H9 (cell line): ENCODE data around the gene TEX12. TPM values are rescaled to one million over a fixed set of nuclear protein-coding genes. Genes with fewer than 3 reads are reported as not detected.

Source experiments
- DNase-seq: peaks from one replicate; pipeline ENCODE4 v3.0.0-alpha.2; 2017
- H2AFZ ChIP-seq: one replicate; pipeline ENCODE4 v1.6.1; 2013; ENCODE audit warnings: mild to moderate bottlenecking, low read length, control low read depth, moderate library complexity
- H2AK5ac ChIP-seq: 2 replicates; pipeline ENCODE4 v1.6.1; 2013; ENCODE audit warnings: low read length, control low read depth, mixed read lengths; ENCODE audit not compliant: insufficient read length
- H2BK120ac ChIP-seq: one replicate; pipeline ENCODE4 v1.6.1; 2013; ENCODE audit warnings: low read depth, mild to moderate bottlenecking, low read length, control low read depth, inconsistent platforms; ENCODE audit not compliant: poor library complexity, severe bottlenecking
- H2BK12ac ChIP-seq: 2 replicates; pipeline ENCODE4 v1.6.1; 2013; ENCODE audit warnings: low read length, control low read depth, mixed read lengths, low read depth; ENCODE audit not compliant: insufficient read length
- H2BK15ac ChIP-seq: 2 replicates; pipeline ENCODE4 v1.6.1; 2013; ENCODE audit warnings: low read depth, low read length, control low read depth
- H2BK20ac ChIP-seq: one replicate; pipeline ENCODE4 v1.6.1; 2013; ENCODE audit warnings: low read depth, mild to moderate bottlenecking, low read length, control low read depth, inconsistent platforms; ENCODE audit not compliant: poor library complexity, severe bottlenecking
- H2BK5ac ChIP-seq: 2 replicates; pipeline ENCODE4 v1.6.1; 2013; ENCODE audit warnings: low read length, control low read depth, mixed read lengths; ENCODE audit not compliant: insufficient read length
- H3K14ac ChIP-seq: 2 replicates; pipeline ENCODE4 v1.6.1; 2013; ENCODE audit warnings: low read length, control low read depth; ENCODE audit not compliant: insufficient read depth
- H3K18ac ChIP-seq: 2 replicates; pipeline ENCODE4 v1.6.1; 2013; ENCODE audit warnings: low read depth, mild to moderate bottlenecking, mixed read lengths, low read length, control low read depth; ENCODE audit not compliant: insufficient read length
- H3K23ac ChIP-seq: 2 replicates; pipeline ENCODE4 v1.6.1; 2013; ENCODE audit warnings: low read length, control low read depth, mixed read lengths, low read depth; ENCODE audit not compliant: insufficient read length
- H3K23me2 ChIP-seq: 2 replicates; pipeline ENCODE4 v1.6.1; 2013; ENCODE audit warnings: low read depth, mild to moderate bottlenecking, mixed read lengths, low read length, control low read depth; ENCODE audit not compliant: insufficient read length, poor library complexity, severe bottlenecking
- H3K27ac ChIP-seq: 2 replicates; pipeline ENCODE4 v1.5.1; 2013; ENCODE audit warnings: low read length, control low read depth, mixed read lengths, low read depth; ENCODE audit not compliant: insufficient read length
- H3K27me3 ChIP-seq: 2 replicates; pipeline ENCODE4 v1.6.1; 2013; ENCODE audit warnings: low read length, control low read depth, inconsistent platforms; ENCODE audit not compliant: insufficient read depth
- H3K4ac ChIP-seq: 2 replicates; pipeline ENCODE4 v1.6.1; 2013; ENCODE audit warnings: low read depth, mild to moderate bottlenecking, control low read depth, inconsistent platforms, low read length, moderate library complexity
- H3K4me1 ChIP-seq: 2 replicates; pipeline ENCODE4 v1.6.1; 2013; ENCODE audit warnings: low read length, control low read depth, inconsistent platforms; ENCODE audit not compliant: insufficient read depth
- H3K4me2 ChIP-seq: 2 replicates; pipeline ENCODE4 v1.6.1; 2013; ENCODE audit warnings: low read length, control low read depth, mixed read lengths; ENCODE audit not compliant: insufficient read length, insufficient read depth
- H3K56ac ChIP-seq: 2 replicates; pipeline ENCODE4 v1.6.1; 2013; ENCODE audit warnings: low read depth, mild to moderate bottlenecking, mixed read lengths, low read length, control low read depth; ENCODE audit not compliant: insufficient read length
- H3K79me1 ChIP-seq: 2 replicates; pipeline ENCODE4 v1.6.1; 2013; ENCODE audit warnings: low read depth, mild to moderate bottlenecking, moderate library complexity, low read length, control low read depth, inconsistent platforms; ENCODE audit not compliant: insufficient read depth, poor library complexity, severe bottlenecking
- H3K79me2 ChIP-seq: 2 replicates; pipeline ENCODE4 v1.6.1; 2013; ENCODE audit warnings: low read length, control low read depth, inconsistent platforms; ENCODE audit not compliant: insufficient read depth
- H3K9ac ChIP-seq: 2 replicates; pipeline ENCODE4 v1.6.1; 2013; ENCODE audit warnings: low read length, control low read depth, mixed read lengths; ENCODE audit not compliant: insufficient read length; ENCODE audit errors: extremely low read depth
- H3K9me3 ChIP-seq: one replicate; pipeline ENCODE4 v1.6.1; 2013; ENCODE audit warnings: low read depth, low read length, inconsistent platforms; ENCODE audit not compliant: control insufficient read depth
- H3T11ph ChIP-seq: one replicate; pipeline ENCODE4 v1.6.1; 2013; ENCODE audit warnings: mild to moderate bottlenecking, low read length, control low read depth, inconsistent platforms
- H4K20me1 ChIP-seq: one replicate; pipeline ENCODE4 v1.6.1; 2013; ENCODE audit not compliant: control insufficient read depth, insufficient read length, insufficient read depth
- H4K5ac ChIP-seq: 2 replicates; pipeline ENCODE4 v1.6.1; 2013; ENCODE audit warnings: low read depth, mild to moderate bottlenecking, mixed read lengths, low read length, control low read depth; ENCODE audit not compliant: insufficient read length
- H4K8ac ChIP-seq: replicated peaks from 2 replicates; pipeline ENCODE4 v1.6.1; 2013; ENCODE audit warnings: low read length, control low read depth, mixed read lengths, low read depth; ENCODE audit not compliant: insufficient read length
- H4K91ac ChIP-seq: 2 replicates; pipeline ENCODE4 v1.6.1; 2013; ENCODE audit warnings: low read depth, mild to moderate bottlenecking, moderate library complexity, mixed read lengths, low read length, control low read depth; ENCODE audit not compliant: insufficient read length
- H3K27ac Mint-ChIP-seq, 3 experiments: 2 replicates in 2 of 3; 3 replicates in 1 of 3; pipeline ENCODE4 v1.8.0; 2020 to 2021; ENCODE audit warnings: mixed read lengths in 3 of 3, mild to moderate bottlenecking in 1 of 3, moderate library complexity in 1 of 3
- H3K27me3 Mint-ChIP-seq: 2 replicates; pipeline ENCODE4 v1.8.0; 2021; ENCODE audit warnings: low read depth, mild to moderate bottlenecking, moderate library complexity, mixed read lengths
- H3K36me3 Mint-ChIP-seq, 3 experiments: 2 replicates in 2 of 3; 3 replicates in 1 of 3; pipeline ENCODE4 v1.8.0; 2020 to 2021; ENCODE audit warnings: low read depth in 3 of 3, mixed read lengths in 3 of 3; ENCODE audit not compliant: insufficient read depth in 1 of 3
- H3K4me1 Mint-ChIP-seq, 2 experiments: 2 replicates each; pipeline ENCODE4 v1.8.0; 2020; ENCODE audit warnings: mixed read lengths in 2 of 2
- H3K4me3 Mint-ChIP-seq, 2 experiments: 2 replicates in 1 of 2; 3 replicates in 1 of 2; pipeline ENCODE4 v1.8.0; 2020 to 2021; ENCODE audit warnings: mild to moderate bottlenecking in 2 of 2, mixed read lengths in 2 of 2, moderate library complexity in 1 of 2
- H3K9me3 Mint-ChIP-seq, 2 experiments: 2 replicates in 1 of 2; 3 replicates in 1 of 2; pipeline ENCODE4 v1.8.0; 2020; ENCODE audit warnings: mild to moderate bottlenecking in 2 of 2, mixed read lengths in 2 of 2, moderate library complexity in 1 of 2
- CTCF ChIP-seq: fragments of 200-600 bp; sonication (generic); conservative IDR thresholded peaks from 3 replicates; pipeline ENCODE4 v1.8.0; 2021; ENCODE audit warnings: antibody characterized with exemption, mild to moderate bottlenecking
- WGBS: extraction: QIAGEN DNeasy Blood & Tissue Kit; methylation state at CpG from one replicate; pipeline ENCODE4 v1.1.7; 2013; ENCODE audit warnings: missing lambda C conversion rate, low lambda C conversion rate, mixed read lengths; ENCODE audit not compliant: insufficient read length; ENCODE audit errors: extremely low coverage; 5-methylcytosine and 5-hydroxymethylcytosine counted together
- total RNA-seq: library from RNA; stranded (reverse); gene quantifications from 2 replicates; pipeline ENCODE4 v1.2.1, GENCODE V29; 2021

TEX12 gene
- total RNA-seq, 1 experiment from 2014 or later = 0.31 TPM

- H3K9ac ChIP-seq = no peak overlapping the region
- H3K79me1 ChIP-seq = no peaks in the 10 kb centered on the region
- no peaks in the 10 kb centered on the region for H3K27me3 ChIP-seq
- no peak overlapping the region for H3K4me3 Mint-ChIP-seq
- H3K36me3 Mint-ChIP-seq = no peaks in the 10 kb centered on the region
- no peak overlapping the region for H3T11ph ChIP-seq
- H2AFZ ChIP-seq = no peak overlapping the region
- no peak overlapping the region for H2BK15ac ChIP-seq
- no peak overlapping the region for H2AK5ac ChIP-seq
- no peak overlapping the region for H2BK120ac ChIP-seq
- H4K20me1 ChIP-seq = no peaks in the 10 kb centered on the region
- H3K9me3 Mint-ChIP-seq = no peaks in the 10 kb centered on the region
- H3K14ac ChIP-seq = no peak overlapping the region
- H3K4me1 Mint-ChIP-seq = peaks cover 7 to 8% of the 10 kb centered on the region in 2 experiments
- H3K23ac ChIP-seq = no peak overlapping the region
- H3K23me2 ChIP-seq = no peaks in the 10 kb centered on the region
- no peaks in the 10 kb centered on the region for H3K4me1 ChIP-seq
- H2BK12ac ChIP-seq = no peak overlapping the region
- no peaks in the 10 kb centered on the region for H3K9me3 ChIP-seq
- no peak overlapping the region for H2BK20ac ChIP-seq
- no peak for DNase-seq
- no peaks in the 10 kb centered on the region for H3K79me2 ChIP-seq
- WGBS = no CpG with 5 or more reads among the region's 2 CpGs
- H4K5ac ChIP-seq = no peak overlapping the region
- H3K18ac ChIP-seq = no peak overlapping the region
- H4K8ac ChIP-seq = no peak overlapping the region
- H3K27ac ChIP-seq = no peak overlapping the region
- H3K4ac ChIP-seq = no peak overlapping the region
- TF ChIP-seq CTCF = no peak
- no peak overlapping the region for H3K27ac Mint-ChIP-seq
- H2BK5ac ChIP-seq = no peak overlapping the region
- no peak overlapping the region for H3K56ac ChIP-seq
- no peak overlapping the region for H3K4me2 ChIP-seq
- no peaks in the 10 kb centered on the region for H3K27me3 Mint-ChIP-seq
- H4K91ac ChIP-seq = no peak overlapping the region
Measured at GRCh38 chr11:112160091-112160848, 6.9 kb upstream of the TEX12 start.
